Measurements from ENCODE around the gene KDM3A.
"Not testable (repeated sequence)": the region's sequence is repeated elsewhere in the genome, so short reads cannot be mapped to it uniquely, and the experiment has no call there.

The KDM3A gene

GRCh38 chr2:86477349-86477748, 36.2 kb downstream of the KDM3A start:
- DNase-seq: no peak

GRCh38 chr2:86480105-86480504, 38.9 kb downstream of the KDM3A start:
- DNase-seq: no peak

GRCh38 chr2:86482034-86482433, 40.9 kb downstream of the KDM3A start:
- DNase-seq: no peak

- DNase-seq: no peak
Observed at GRCh38 chr2:86484385-86484784, 43.2 kb downstream of the KDM3A start.

GRCh38 chr2:86485103-86485502, 43.9 kb downstream of the KDM3A start:
- DNase-seq: no peak

- no peak for DNase-seq
Observed at GRCh38 chr2:86485802-86486201, 44.6 kb downstream of the KDM3A start.

- DNase-seq: no peak
Observed at GRCh38 chr2:86487062-86487461, 45.9 kb downstream of the KDM3A start.

GRCh38 chr2:86488561-86489250, 47.5 kb downstream of the KDM3A start:
- no peak for DNase-seq

- DNase-seq: no peak
Observed at GRCh38 chr2:86489542-86489941, 48.4 kb downstream of the KDM3A start.

- no peak for DNase-seq
Observed at GRCh38 chr2:86490245-86490644, 49.1 kb downstream of the KDM3A start.

- no peak for DNase-seq
Observed at GRCh38 chr2:86491088-86491487, 49.9 kb downstream of the KDM3A start.

GRCh38 chr2:86492048-86492453, 50.9 kb downstream of the KDM3A start:
- no peak for DNase-seq

- not testable (repeated sequence) for DNase-seq
Observed at GRCh38 chr2:86496391-86496790, 55.2 kb downstream of the KDM3A start.

GRCh38 chr2:86498468-86499260, 57.5 kb downstream of the KDM3A start:
- no peak for DNase-seq

- DNase-seq: no peak
Observed at GRCh38 chr2:86499326-86499725, 58.2 kb downstream of the KDM3A start.

GRCh38 chr2:86500325-86501083, 59.3 kb downstream of the KDM3A start:
- no peak for DNase-seq

- no peak for DNase-seq
Observed at GRCh38 chr2:86507600-86507999, 66.4 kb downstream of the KDM3A start.

GRCh38 chr2:86510436-86510933, 69.3 kb downstream of the KDM3A start:
- no peak for DNase-seq

- no peak for DNase-seq
Observed at GRCh38 chr2:86512034-86512433, 70.9 kb downstream of the KDM3A start.

- DNase-seq: no peak
Observed at GRCh38 chr2:86512892-86513291, 71.7 kb downstream of the KDM3A start.

GRCh38 chr2:86513948-86514660, 72.9 kb downstream of the KDM3A start:
- DNase-seq: no peak

GRCh38 chr2:86518481-86518880, 77.3 kb downstream of the KDM3A start:
- no peak for DNase-seq

- no peak for DNase-seq
Observed at GRCh38 chr2:86519349-86519748, 78.2 kb downstream of the KDM3A start.
